H9 (cell line): ENCODE measurements around the gene MGAT5B. TPM values are rescaled to one million over a fixed set of nuclear protein-coding genes. Genes with fewer than 3 reads are reported as not detected.

Experiments used
- DNase-seq: peaks from one replicate; pipeline ENCODE4 v3.0.0-alpha.2; 2017
- H2AFZ ChIP-seq: one replicate; pipeline ENCODE4 v1.6.1; 2013; ENCODE audit warnings: mild to moderate bottlenecking, low read length, control low read depth, moderate library complexity
- H2AK5ac ChIP-seq: 2 replicates; pipeline ENCODE4 v1.6.1; 2013; ENCODE audit warnings: low read length, control low read depth, mixed read lengths; ENCODE audit not compliant: insufficient read length
- H2BK120ac ChIP-seq: one replicate; pipeline ENCODE4 v1.6.1; 2013; ENCODE audit warnings: low read depth, mild to moderate bottlenecking, low read length, control low read depth, inconsistent platforms; ENCODE audit not compliant: poor library complexity, severe bottlenecking
- H2BK12ac ChIP-seq: 2 replicates; pipeline ENCODE4 v1.6.1; 2013; ENCODE audit warnings: low read length, control low read depth, mixed read lengths, low read depth; ENCODE audit not compliant: insufficient read length
- H2BK15ac ChIP-seq: 2 replicates; pipeline ENCODE4 v1.6.1; 2013; ENCODE audit warnings: low read depth, low read length, control low read depth
- H2BK20ac ChIP-seq: one replicate; pipeline ENCODE4 v1.6.1; 2013; ENCODE audit warnings: low read depth, mild to moderate bottlenecking, low read length, control low read depth, inconsistent platforms; ENCODE audit not compliant: poor library complexity, severe bottlenecking
- H2BK5ac ChIP-seq: 2 replicates; pipeline ENCODE4 v1.6.1; 2013; ENCODE audit warnings: low read length, control low read depth, mixed read lengths; ENCODE audit not compliant: insufficient read length
- H3K14ac ChIP-seq: 2 replicates; pipeline ENCODE4 v1.6.1; 2013; ENCODE audit warnings: low read length, control low read depth; ENCODE audit not compliant: insufficient read depth
- H3K18ac ChIP-seq: 2 replicates; pipeline ENCODE4 v1.6.1; 2013; ENCODE audit warnings: low read depth, mild to moderate bottlenecking, mixed read lengths, low read length, control low read depth; ENCODE audit not compliant: insufficient read length
- H3K23ac ChIP-seq: 2 replicates; pipeline ENCODE4 v1.6.1; 2013; ENCODE audit warnings: low read length, control low read depth, mixed read lengths, low read depth; ENCODE audit not compliant: insufficient read length
- H3K23me2 ChIP-seq: 2 replicates; pipeline ENCODE4 v1.6.1; 2013; ENCODE audit warnings: low read depth, mild to moderate bottlenecking, mixed read lengths, low read length, control low read depth; ENCODE audit not compliant: insufficient read length, poor library complexity, severe bottlenecking
- H3K27ac ChIP-seq: 2 replicates; pipeline ENCODE4 v1.5.1; 2013; ENCODE audit warnings: low read length, control low read depth, mixed read lengths, low read depth; ENCODE audit not compliant: insufficient read length
- H3K27me3 ChIP-seq: 2 replicates; pipeline ENCODE4 v1.6.1; 2013; ENCODE audit warnings: low read length, control low read depth, inconsistent platforms; ENCODE audit not compliant: insufficient read depth
- H3K4ac ChIP-seq: 2 replicates; pipeline ENCODE4 v1.6.1; 2013; ENCODE audit warnings: low read depth, mild to moderate bottlenecking, control low read depth, inconsistent platforms, low read length, moderate library complexity
- H3K4me1 ChIP-seq: 2 replicates; pipeline ENCODE4 v1.6.1; 2013; ENCODE audit warnings: low read length, control low read depth, inconsistent platforms; ENCODE audit not compliant: insufficient read depth
- H3K4me2 ChIP-seq: 2 replicates; pipeline ENCODE4 v1.6.1; 2013; ENCODE audit warnings: low read length, control low read depth, mixed read lengths; ENCODE audit not compliant: insufficient read length, insufficient read depth
- H3K56ac ChIP-seq: 2 replicates; pipeline ENCODE4 v1.6.1; 2013; ENCODE audit warnings: low read depth, mild to moderate bottlenecking, mixed read lengths, low read length, control low read depth; ENCODE audit not compliant: insufficient read length
- H3K79me1 ChIP-seq: 2 replicates; pipeline ENCODE4 v1.6.1; 2013; ENCODE audit warnings: low read depth, mild to moderate bottlenecking, moderate library complexity, low read length, control low read depth, inconsistent platforms; ENCODE audit not compliant: insufficient read depth, poor library complexity, severe bottlenecking
- H3K79me2 ChIP-seq: 2 replicates; pipeline ENCODE4 v1.6.1; 2013; ENCODE audit warnings: low read length, control low read depth, inconsistent platforms; ENCODE audit not compliant: insufficient read depth
- H3K9ac ChIP-seq: 2 replicates; pipeline ENCODE4 v1.6.1; 2013; ENCODE audit warnings: low read length, control low read depth, mixed read lengths; ENCODE audit not compliant: insufficient read length; ENCODE audit errors: extremely low read depth
- H3K9me3 ChIP-seq: one replicate; pipeline ENCODE4 v1.6.1; 2013; ENCODE audit warnings: low read depth, low read length, inconsistent platforms; ENCODE audit not compliant: control insufficient read depth
- H3T11ph ChIP-seq: one replicate; pipeline ENCODE4 v1.6.1; 2013; ENCODE audit warnings: mild to moderate bottlenecking, low read length, control low read depth, inconsistent platforms
- H4K20me1 ChIP-seq: one replicate; pipeline ENCODE4 v1.6.1; 2013; ENCODE audit not compliant: control insufficient read depth, insufficient read length, insufficient read depth
- H4K5ac ChIP-seq: 2 replicates; pipeline ENCODE4 v1.6.1; 2013; ENCODE audit warnings: low read depth, mild to moderate bottlenecking, mixed read lengths, low read length, control low read depth; ENCODE audit not compliant: insufficient read length
- H4K8ac ChIP-seq: replicated peaks from 2 replicates; pipeline ENCODE4 v1.6.1; 2013; ENCODE audit warnings: low read length, control low read depth, mixed read lengths, low read depth; ENCODE audit not compliant: insufficient read length
- H4K91ac ChIP-seq: 2 replicates; pipeline ENCODE4 v1.6.1; 2013; ENCODE audit warnings: low read depth, mild to moderate bottlenecking, moderate library complexity, mixed read lengths, low read length, control low read depth; ENCODE audit not compliant: insufficient read length
- H3K27ac Mint-ChIP-seq, 3 experiments: 2 replicates in 2 of 3; 3 replicates in 1 of 3; pipeline ENCODE4 v1.8.0; 2020 to 2021; ENCODE audit warnings: mixed read lengths in 3 of 3, mild to moderate bottlenecking in 1 of 3, moderate library complexity in 1 of 3
- H3K27me3 Mint-ChIP-seq: 2 replicates; pipeline ENCODE4 v1.8.0; 2021; ENCODE audit warnings: low read depth, mild to moderate bottlenecking, moderate library complexity, mixed read lengths
- H3K36me3 Mint-ChIP-seq, 3 experiments: 2 replicates in 2 of 3; 3 replicates in 1 of 3; pipeline ENCODE4 v1.8.0; 2020 to 2021; ENCODE audit warnings: low read depth in 3 of 3, mixed read lengths in 3 of 3; ENCODE audit not compliant: insufficient read depth in 1 of 3
- H3K4me1 Mint-ChIP-seq, 2 experiments: 2 replicates each; pipeline ENCODE4 v1.8.0; 2020; ENCODE audit warnings: mixed read lengths in 2 of 2
- H3K4me3 Mint-ChIP-seq, 2 experiments: 2 replicates in 1 of 2; 3 replicates in 1 of 2; pipeline ENCODE4 v1.8.0; 2020 to 2021; ENCODE audit warnings: mild to moderate bottlenecking in 2 of 2, mixed read lengths in 2 of 2, moderate library complexity in 1 of 2
- H3K9me3 Mint-ChIP-seq, 2 experiments: 2 replicates in 1 of 2; 3 replicates in 1 of 2; pipeline ENCODE4 v1.8.0; 2020; ENCODE audit warnings: mild to moderate bottlenecking in 2 of 2, mixed read lengths in 2 of 2, moderate library complexity in 1 of 2
- CTCF ChIP-seq: fragments of 200-600 bp; sonication (generic); conservative IDR thresholded peaks from 3 replicates; pipeline ENCODE4 v1.8.0; 2021; ENCODE audit warnings: antibody characterized with exemption, mild to moderate bottlenecking
- WGBS: extraction: QIAGEN DNeasy Blood & Tissue Kit; methylation state at CpG from one replicate; pipeline ENCODE4 v1.1.7; 2013; ENCODE audit warnings: missing lambda C conversion rate, low lambda C conversion rate, mixed read lengths; ENCODE audit not compliant: insufficient read length; ENCODE audit errors: extremely low coverage; 5-methylcytosine and 5-hydroxymethylcytosine counted together
- total RNA-seq: library from RNA; stranded (reverse); gene quantifications from 2 replicates; pipeline ENCODE4 v1.2.1, GENCODE V29; 2021

The MGAT5B gene
- total RNA-seq, 1 experiment from 2014 or later = 4.9 TPM

- Histone ChIP-seq H3K4me1 (no peaks in the 10 kb centered on the region; the same call in 1 of the 2 replicates), H3K79me1 (no peaks in the 10 kb centered on the region), H3K23ac (no peak overlapping the region), H2BK15ac (no peak overlapping the region), H4K91ac (no peak overlapping the region), H2BK5ac (no peak overlapping the region), H2BK12ac (no peak overlapping the region), H2AK5ac (no peak overlapping the region), H3K27me3 (no peaks in the 10 kb centered on the region), H4K5ac (no peak overlapping the region), H3K18ac (no peak overlapping the region), H4K20me1 (no peaks in the 10 kb centered on the region), H3K4ac (no peak overlapping the region), H2BK20ac (no peak overlapping the region), H3K79me2 (no peaks in the 10 kb centered on the region), H3K14ac (no peak overlapping the region), H2BK120ac (no peak overlapping the region), H3K27ac (no peak overlapping the region), H3K56ac (no peak overlapping the region), H3K9me3 (no peaks in the 10 kb centered on the region), H4K8ac (no peak overlapping the region), H2AFZ (no peak overlapping the region), H3K4me2 (no peak overlapping the region), H3K9ac (no peak overlapping the region), H3K23me2 (no peaks in the 10 kb centered on the region), H3T11ph (no peak overlapping the region)
- H3K36me3 Mint-ChIP-seq = no peaks in the 10 kb centered on the region
- peaks cover 0 to 8% of the 10 kb centered on the region in 2 experiments; a peak in 3 of 4 replicates for H3K4me1 Mint-ChIP-seq
- peaks cover 7% of the 10 kb centered on the region for H3K27me3 Mint-ChIP-seq
- no peaks in the 10 kb centered on the region for H3K9me3 Mint-ChIP-seq
- TF ChIP-seq CTCF = no peak
- DNase-seq = no peak
- H3K4me3 Mint-ChIP-seq = no peak overlapping the region; a peak in 1 of 5 replicates
- H3K27ac Mint-ChIP-seq = peak overlapping the region in 1 of 3 experiments; percentile 28; a peak in 2 of 7 replicates
- WGBS = no CpG with 5 or more reads among the region's 12 CpGs
Measured at GRCh38 chr17:76824093-76824492, 44.1 kb upstream of the MGAT5B start.
